GM21619 (cell line): Measurements from ENCODE around the gene CCDC102A.
A peak's percentile ranks its signal among the peaks of the same experiment; 100 is the strongest.

ENCODE experiments used
- ATAC-seq: cut with Tn5 transposase; IDR thresholded peaks from one replicate; pipeline ENCODE4 v1.9.1; 2021; ENCODE audit not compliant: unreplicated experiment

Gene CCDC102A

GRCh38 chr16:57522960-57523359 is 13.4 kb downstream of the CCDC102A start:
- ATAC-seq = no peak

- ATAC-seq = peak; percentile 75
Observed at GRCh38 chr16:57519796-57520360, 16.5 kb downstream of the CCDC102A start.

- no peak for ATAC-seq
Observed at GRCh38 chr16:57518922-57519321, 17.4 kb downstream of the CCDC102A start.

GRCh38 chr16:57518520-57518919 is 17.9 kb downstream of the CCDC102A start:
- no peak for ATAC-seq

GRCh38 chr16:57517397-57518367 is 18.7 kb downstream of the CCDC102A start:
- no peak for ATAC-seq

GRCh38 chr16:57516773-57517172 is 19.6 kb downstream of the CCDC102A start:
- ATAC-seq = no peak

GRCh38 chr16:57516176-57516725 is 20.1 kb downstream of the CCDC102A start:
- no peak for ATAC-seq

- ATAC-seq = no peak
Observed at GRCh38 chr16:57514791-57515600, 21.4 kb downstream of the CCDC102A start.

- no peak for ATAC-seq
Observed at GRCh38 chr16:57514371-57514770, 22.0 kb downstream of the CCDC102A start.

- ATAC-seq = no peak
Observed at GRCh38 chr16:57513371-57514102, 22.8 kb downstream of the CCDC102A start.

- ATAC-seq = no peak
Observed at GRCh38 chr16:57512296-57513001, 23.9 kb downstream of the CCDC102A start.

- ATAC-seq = no peak
Observed at GRCh38 chr16:57510016-57510871, 26.1 kb downstream of the CCDC102A start.

- no peak for ATAC-seq
Observed at GRCh38 chr16:57509231-57509923, 27.0 kb downstream of the CCDC102A start.

GRCh38 chr16:57508035-57508425 is 28.3 kb downstream of the CCDC102A start:
- no peak for ATAC-seq

GRCh38 chr16:57507136-57508034 is 29.0 kb downstream of the CCDC102A start:
- ATAC-seq = no peak

GRCh38 chr16:57505169-57505568 is 31.2 kb downstream of the CCDC102A start:
- no peak for ATAC-seq

GRCh38 chr16:57504491-57504890 is 31.9 kb downstream of the CCDC102A start:
- no peak for ATAC-seq
